Activated naive CD8-positive, alpha-beta T cell treated with anti-CD3 and anti-CD28 coated beads, Interleukin-2, amount 10 ng/mL, durations not matched to agents 7 days and 5 days (primary cell): Measurements from ENCODE around the gene MRPS22. TPM values are rescaled to one million over a fixed set of nuclear protein-coding genes. Genes with fewer than 3 reads are reported as not detected.
"Not testable (repeated sequence)": the region's sequence is repeated elsewhere in the genome, so short reads cannot be mapped to it uniquely, and the experiment has no call there.

Source experiments
- ATAC-seq: fragments of 150-1000 bp; cut with Tn5 transposase; one replicate; pipeline ENCODE4 v1.10.0; 2021; ENCODE audit warnings: low read depth, moderate library complexity
- POLR2A ChIA-PET: fragments of 350-600 bp; sonication (Branson Sonifier 250); formaldehyde crosslinking; loops from one replicate; lab custom pipeline; 2021; ENCODE audit warnings: antibody characterized with exemption; lab: Charles Lee
- DNase-seq: peaks from one replicate; pipeline ENCODE4 v3.0.0; 2021
- H3K27ac Mint-ChIP-seq: one replicate; pipeline ENCODE4 v1.8.0; 2022; ENCODE audit warnings: mild to moderate bottlenecking, mixed read lengths
- H3K27me3 Mint-ChIP-seq: one replicate; pipeline ENCODE4 v1.8.0; 2022; ENCODE audit warnings: mild to moderate bottlenecking, moderate library complexity, mixed read lengths
- H3K36me3 Mint-ChIP-seq: one replicate; pipeline ENCODE4 v1.8.0; 2021; ENCODE audit warnings: mild to moderate bottlenecking, mixed read lengths
- H3K4me1 Mint-ChIP-seq: one replicate; pipeline ENCODE4 v1.8.0; 2021; ENCODE audit warnings: mixed read lengths
- H3K4me3 Mint-ChIP-seq: one replicate; pipeline ENCODE4 v1.8.0; 2022; ENCODE audit warnings: mild to moderate bottlenecking, moderate library complexity, mixed read lengths
- H3K9me3 Mint-ChIP-seq: one replicate; pipeline ENCODE4 v1.8.0; 2021; ENCODE audit warnings: mixed read lengths
- total RNA-seq, 2 experiments: library from RNA; stranded (reverse); gene quantifications; one replicate each; pipeline ENCODE4 v1.2.3, GENCODE V29; 2021

Gene MRPS22
- total RNA-seq, 2 experiments from 2014 or later: 38.2 to 39.3 TPM

DNA sequence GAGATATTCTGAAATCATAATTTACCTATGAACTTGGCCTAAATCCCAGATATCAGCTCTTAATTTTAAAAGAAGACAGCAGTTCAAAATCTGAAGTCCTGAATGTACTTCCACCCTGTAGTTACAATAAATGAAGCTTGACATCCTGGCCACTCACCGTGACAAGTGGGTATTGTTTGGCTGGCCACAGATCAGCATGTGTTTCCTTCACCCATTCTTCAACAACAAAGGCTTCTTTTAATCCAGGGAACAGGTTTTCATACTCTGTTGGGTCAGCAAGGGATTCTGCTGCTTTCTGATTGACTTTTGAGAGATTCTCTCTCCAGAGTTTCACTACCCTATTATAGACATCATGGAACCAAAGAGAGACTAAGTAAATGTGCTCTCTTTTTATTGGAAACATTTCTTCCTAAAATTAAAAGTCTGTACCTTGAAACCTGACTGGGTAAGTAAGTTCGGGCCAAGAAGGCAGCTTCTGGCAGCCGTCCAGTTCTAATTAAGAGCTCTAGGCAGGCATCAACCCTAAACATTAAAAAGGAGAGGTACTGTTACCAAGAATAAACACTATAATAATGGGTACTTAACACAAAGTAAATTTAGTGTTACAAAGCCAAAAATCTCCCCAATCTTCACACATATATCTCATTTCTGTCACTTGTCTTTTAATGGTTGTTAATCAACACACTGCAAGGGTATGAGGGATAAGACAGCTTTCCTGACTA is 15.2 kb downstream of the MRPS22 start:
- Mint-ChIP-seq H3K27me3 (no peaks in the 10 kb centered on the region), H3K9me3 (no peaks in the 10 kb centered on the region), H3K27ac (no peak overlapping the region), H3K36me3 (peaks cover 33% of the 10 kb centered on the region), H3K4me1 (peaks cover 23% of the 10 kb centered on the region), H3K4me3 (no peak overlapping the region)
- DNase-seq (no peak), ATAC-seq (no peak)
- POLR2A ChIA-PET: interaction anchor here (0.7 kb wide), 1 partner anchor 31 kb away, joined by 3 read pairs; the partner anchor contains the start of gene COPB2

DNA sequence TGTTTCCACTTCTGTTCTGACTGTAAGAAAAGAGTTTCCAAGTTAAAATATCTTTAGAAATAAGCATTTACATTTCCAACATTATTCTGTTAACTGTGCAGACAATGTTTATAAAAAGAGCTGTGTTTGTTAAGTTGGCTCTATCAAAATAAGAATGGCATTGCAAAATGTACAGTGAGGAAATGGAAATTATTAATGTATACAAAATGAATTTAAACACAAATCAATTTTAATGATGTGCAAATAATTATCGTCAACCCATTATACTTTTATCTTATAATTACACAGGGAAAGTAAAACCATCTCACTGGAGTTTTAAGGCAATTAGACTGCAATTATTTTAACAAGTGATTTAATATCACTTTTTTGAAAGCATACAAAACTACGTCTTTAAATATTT is 17.5 kb downstream of the MRPS22 start:
- no peak overlapping the region for H3K4me3 Mint-ChIP-seq
- no peak overlapping the region for H3K27ac Mint-ChIP-seq
- POLR2A ChIA-PET: no interaction called here
- H3K9me3 Mint-ChIP-seq: no peaks in the 10 kb centered on the region
- ATAC-seq (no peak), DNase-seq (no peak)
- H3K4me1 Mint-ChIP-seq: peaks cover 13% of the 10 kb centered on the region
- H3K27me3 Mint-ChIP-seq: no peaks in the 10 kb centered on the region
- H3K36me3 Mint-ChIP-seq: peaks cover 34% of the 10 kb centered on the region

DNA sequence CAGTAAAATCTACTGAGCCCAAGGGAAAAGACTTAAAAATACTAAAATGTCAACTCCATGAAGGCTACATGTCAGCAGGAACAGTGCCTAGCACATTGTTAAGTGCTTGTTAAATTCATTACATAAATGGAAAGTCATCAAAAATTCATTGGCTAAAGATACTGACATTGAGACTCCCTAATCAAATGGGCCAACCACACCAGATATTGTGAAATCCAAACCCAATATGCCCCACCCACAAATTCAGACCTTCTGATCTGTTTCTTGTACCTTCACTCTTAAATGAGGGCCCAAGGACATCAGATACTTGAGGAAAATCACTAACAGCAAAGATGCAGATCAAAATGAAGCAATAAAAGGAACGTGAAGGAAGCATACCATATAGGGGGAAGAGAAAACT is 20.7 kb downstream of the MRPS22 start:
- no peaks in the 10 kb centered on the region for H3K9me3 Mint-ChIP-seq
- ATAC-seq (no peak), DNase-seq (no peak)
- no peak overlapping the region for H3K4me3 Mint-ChIP-seq
- H3K27ac Mint-ChIP-seq: no peak overlapping the region
- peaks cover 39% of the 10 kb centered on the region for H3K36me3 Mint-ChIP-seq
- no peaks in the 10 kb centered on the region for H3K27me3 Mint-ChIP-seq
- peaks cover 11% of the 10 kb centered on the region for H3K4me1 Mint-ChIP-seq
- POLR2A ChIA-PET: no interaction called here

DNA sequence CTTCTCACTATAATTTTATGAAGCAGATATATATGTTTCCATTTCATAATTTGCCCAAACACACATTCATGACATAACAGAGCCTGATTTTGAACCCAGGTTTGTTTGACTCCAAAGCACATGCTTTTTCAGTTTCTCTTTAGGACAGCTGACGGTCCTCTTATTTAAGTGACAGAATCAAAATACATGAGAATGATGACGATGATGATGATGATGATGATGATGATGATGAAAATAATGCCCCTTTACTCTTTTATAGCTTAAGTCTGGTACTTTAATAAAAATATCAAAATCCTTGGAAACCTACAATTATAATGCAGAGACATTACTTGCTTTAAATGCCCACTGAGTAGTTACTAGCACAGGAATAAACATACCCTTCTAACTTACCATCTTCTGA is 30.3 kb downstream of the MRPS22 start:
- Mint-ChIP-seq H3K4me3 (no peak overlapping the region), H3K4me1 (no peaks in the 10 kb centered on the region), H3K36me3 (peaks cover 23% of the 10 kb centered on the region), H3K27me3 (no peaks in the 10 kb centered on the region), H3K9me3 (no peaks in the 10 kb centered on the region), H3K27ac (no peak overlapping the region)
- no peak for DNase-seq
- ATAC-seq: no peak
- POLR2A ChIA-PET: no interaction called here

DNA sequence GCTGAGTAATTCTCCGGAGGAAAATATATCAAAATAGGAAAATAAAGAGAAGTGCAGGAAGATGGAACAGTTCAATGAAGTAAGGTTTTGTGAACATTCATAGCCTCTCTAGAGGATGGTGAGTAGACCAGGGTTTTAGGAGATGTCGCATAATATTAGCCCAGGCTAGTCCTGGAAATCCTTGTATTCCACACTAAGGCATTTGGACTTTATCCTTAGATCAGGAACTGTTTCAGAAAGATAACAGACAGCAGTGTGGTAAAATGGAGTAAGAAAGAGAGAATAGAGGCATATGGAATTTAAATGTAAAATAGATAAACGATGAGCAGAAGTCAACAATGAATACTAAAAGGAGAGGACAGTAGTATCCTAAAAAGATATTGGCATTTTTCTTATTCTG is 33.6 kb downstream of the MRPS22 start:
- no peak for ATAC-seq
- Mint-ChIP-seq H3K4me3 (no peak overlapping the region), H3K36me3 (peaks cover 30% of the 10 kb centered on the region), H3K9me3 (no peaks in the 10 kb centered on the region), H3K4me1 (peaks cover 9% of the 10 kb centered on the region), H3K27me3 (no peaks in the 10 kb centered on the region), H3K27ac (no peak overlapping the region)
- no peak for DNase-seq
- POLR2A ChIA-PET: no interaction called here

DNA sequence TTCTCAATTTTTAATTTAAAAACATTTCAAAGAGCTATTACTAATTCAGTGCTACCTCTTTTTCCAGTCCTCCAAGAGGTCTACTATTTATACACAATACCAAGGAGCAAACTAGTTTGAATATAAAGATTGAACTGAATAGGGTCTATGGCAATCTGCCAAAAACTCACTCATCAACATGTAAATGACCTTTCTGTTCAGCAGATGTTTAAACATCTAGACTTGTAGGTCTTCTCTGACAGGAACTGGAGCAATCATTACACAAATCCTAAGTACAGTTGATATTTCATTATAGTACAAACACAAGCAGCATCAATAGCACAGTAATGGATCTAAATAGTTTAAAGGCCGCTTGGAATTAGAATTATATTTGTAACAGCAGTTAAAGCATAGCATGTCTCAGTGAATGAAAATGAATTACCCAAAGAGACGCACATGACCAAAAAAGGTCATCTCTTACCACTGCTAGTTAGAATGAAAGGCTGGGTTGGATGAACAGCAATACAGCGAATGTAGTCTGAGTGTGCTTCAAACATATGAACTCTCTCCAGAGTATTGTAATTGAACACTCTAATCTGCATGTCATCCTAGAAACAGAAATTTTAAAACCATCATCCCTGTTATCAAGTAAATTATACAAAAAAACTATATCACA is 34.9 kb downstream of the MRPS22 start:
- Mint-ChIP-seq H3K27me3 (no peaks in the 10 kb centered on the region), H3K4me1 (peaks cover 13% of the 10 kb centered on the region), H3K4me3 (no peak overlapping the region), H3K9me3 (no peaks in the 10 kb centered on the region), H3K27ac (no peak overlapping the region), H3K36me3 (peaks cover 27% of the 10 kb centered on the region)
- ATAC-seq (no peak), DNase-seq (no peak)
- POLR2A ChIA-PET: no interaction called here

DNA sequence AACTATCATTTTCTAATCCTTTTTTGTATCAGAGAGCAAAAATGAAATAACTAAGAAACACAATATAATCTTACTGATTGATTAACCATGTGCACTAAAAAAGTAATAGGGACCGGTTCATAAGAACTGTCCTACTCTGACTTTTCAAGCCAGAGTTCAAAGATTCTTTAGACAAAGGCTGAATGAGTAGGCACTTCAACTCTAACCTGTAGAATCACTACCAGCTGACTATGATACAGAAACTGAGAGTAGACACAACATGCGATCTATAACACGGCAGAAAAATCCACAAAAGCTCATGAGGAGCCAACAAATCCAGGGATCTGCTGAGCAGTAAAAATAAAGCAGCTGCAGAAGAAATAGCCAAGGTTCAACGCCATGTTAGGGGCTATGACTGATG is 36.8 kb downstream of the MRPS22 start:
- ATAC-seq (no peak), DNase-seq (no peak)
- Mint-ChIP-seq H3K36me3 (peaks cover 26% of the 10 kb centered on the region), H3K4me1 (peaks cover 13% of the 10 kb centered on the region), H3K27ac (no peak overlapping the region), H3K4me3 (no peak overlapping the region), H3K27me3 (no peaks in the 10 kb centered on the region), H3K9me3 (no peaks in the 10 kb centered on the region)
- POLR2A ChIA-PET: no interaction called here

DNA sequence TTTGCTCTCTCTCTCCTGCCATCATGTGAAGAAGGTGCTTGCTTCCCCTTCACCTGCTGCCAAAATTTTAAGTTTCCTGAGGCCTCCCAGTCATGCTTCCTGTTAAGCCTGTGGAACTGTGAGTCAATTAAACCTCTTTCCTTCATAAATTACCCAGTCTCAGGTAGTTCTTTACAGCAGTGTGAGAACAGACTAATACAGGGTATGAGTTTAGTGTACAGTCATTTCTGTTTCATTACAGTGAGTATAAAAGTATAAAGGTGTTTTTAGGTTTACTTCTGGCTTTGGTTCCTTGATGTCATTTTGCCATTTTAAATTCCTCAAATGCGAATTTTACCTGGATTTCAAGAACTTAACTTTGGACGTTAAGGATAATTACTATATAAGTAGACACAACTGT is 38.5 kb downstream of the MRPS22 start:
- H3K27ac Mint-ChIP-seq, H3K9me3 Mint-ChIP-seq, H3K4me3 Mint-ChIP-seq, DNase-seq, H3K27me3 Mint-ChIP-seq, POLR2A ChIA-PET, ATAC-seq: not testable (repeated sequence)
- peaks cover 24% of the 10 kb centered on the region for H3K4me1 Mint-ChIP-seq
- peaks cover 26% of the 10 kb centered on the region for H3K36me3 Mint-ChIP-seq

DNA sequence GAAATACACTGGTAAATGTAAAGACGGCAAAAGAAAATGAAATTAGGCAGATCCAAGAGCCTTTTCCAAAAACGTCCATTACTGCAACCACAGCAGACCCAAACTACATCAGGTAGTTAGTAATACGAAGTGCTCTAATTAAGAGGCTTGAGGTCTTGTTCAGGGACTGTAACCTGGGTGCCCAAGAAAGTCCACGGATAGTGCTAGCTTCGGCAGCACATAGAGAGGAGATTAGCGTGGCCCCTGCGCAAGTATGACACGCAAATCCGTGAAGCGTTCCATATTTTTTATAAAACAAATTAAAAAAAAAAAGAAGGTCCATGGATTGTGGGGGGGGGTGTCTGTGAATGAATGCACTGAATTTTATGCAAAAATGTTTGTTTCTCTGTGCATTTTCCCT is 44.3 kb downstream of the MRPS22 start:
- H3K4me1 Mint-ChIP-seq: peaks cover 30% of the 10 kb centered on the region
- no peak overlapping the region for H3K27ac Mint-ChIP-seq
- DNase-seq: no peak
- H3K27me3 Mint-ChIP-seq: no peaks in the 10 kb centered on the region
- H3K36me3 Mint-ChIP-seq: peaks cover 4% of the 10 kb centered on the region
- POLR2A ChIA-PET: interaction anchor here (0.7 kb wide), 1 partner anchor 24 kb away, joined by 5 read pairs; no protein-coding TSS in a partner anchor
- peak overlapping the region; percentile 90 for H3K4me3 Mint-ChIP-seq
- ATAC-seq: no peak
- H3K9me3 Mint-ChIP-seq: no peaks in the 10 kb centered on the region

DNA sequence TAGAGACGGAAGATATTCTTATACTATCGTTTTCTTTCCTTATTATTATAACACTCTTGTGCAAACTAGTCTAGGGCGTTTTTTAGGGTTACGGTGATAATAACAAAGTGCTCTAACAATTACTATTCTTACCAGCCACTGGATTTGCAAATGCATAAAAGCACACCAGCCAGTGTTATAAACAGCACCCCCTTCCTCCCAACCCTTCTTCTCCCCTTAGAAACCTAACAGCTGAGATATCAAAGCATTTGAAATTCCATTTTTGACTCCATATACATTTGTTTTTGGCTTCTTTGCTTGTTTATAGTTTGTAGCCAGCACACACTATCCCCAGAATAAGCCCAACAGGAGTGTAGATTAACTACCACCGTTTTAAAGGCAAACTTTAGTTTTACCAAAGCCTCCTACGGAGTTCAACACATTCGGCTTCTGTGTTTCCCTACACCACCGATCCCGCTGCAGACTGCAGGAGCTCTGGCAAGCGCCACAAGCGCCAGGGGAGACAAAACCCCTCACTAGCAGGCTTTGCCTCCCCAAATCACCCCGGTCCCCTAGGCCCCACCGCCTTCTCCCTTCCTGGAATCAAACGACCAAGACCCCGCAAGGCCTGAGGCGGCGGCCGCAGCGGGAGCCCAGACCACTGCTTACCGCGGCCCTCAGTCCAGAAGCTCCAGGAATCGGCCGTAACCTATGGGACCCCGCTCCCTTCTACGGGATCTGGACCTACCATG is 45.2 kb downstream of the MRPS22 start:
- no peaks in the 10 kb centered on the region for H3K27me3 Mint-ChIP-seq
- peak overlapping the region; percentile 90 for H3K4me3 Mint-ChIP-seq
- POLR2A ChIA-PET: interaction anchor here (0.6 to 1.7 kb wide), 5 partner anchors 23 to 45 kb away, joined by 3 to 5 read pairs (median 3); partner anchors contain the start of gene MRPS22
- H3K27ac Mint-ChIP-seq: peak overlapping the region; percentile 91
- peaks cover 33% of the 10 kb centered on the region for H3K4me1 Mint-ChIP-seq
- H3K36me3 Mint-ChIP-seq: peaks cover 4% of the 10 kb centered on the region
- H3K9me3 Mint-ChIP-seq: no peaks in the 10 kb centered on the region
- DNase-seq (no peak), ATAC-seq (peak; percentile 38)

DNA sequence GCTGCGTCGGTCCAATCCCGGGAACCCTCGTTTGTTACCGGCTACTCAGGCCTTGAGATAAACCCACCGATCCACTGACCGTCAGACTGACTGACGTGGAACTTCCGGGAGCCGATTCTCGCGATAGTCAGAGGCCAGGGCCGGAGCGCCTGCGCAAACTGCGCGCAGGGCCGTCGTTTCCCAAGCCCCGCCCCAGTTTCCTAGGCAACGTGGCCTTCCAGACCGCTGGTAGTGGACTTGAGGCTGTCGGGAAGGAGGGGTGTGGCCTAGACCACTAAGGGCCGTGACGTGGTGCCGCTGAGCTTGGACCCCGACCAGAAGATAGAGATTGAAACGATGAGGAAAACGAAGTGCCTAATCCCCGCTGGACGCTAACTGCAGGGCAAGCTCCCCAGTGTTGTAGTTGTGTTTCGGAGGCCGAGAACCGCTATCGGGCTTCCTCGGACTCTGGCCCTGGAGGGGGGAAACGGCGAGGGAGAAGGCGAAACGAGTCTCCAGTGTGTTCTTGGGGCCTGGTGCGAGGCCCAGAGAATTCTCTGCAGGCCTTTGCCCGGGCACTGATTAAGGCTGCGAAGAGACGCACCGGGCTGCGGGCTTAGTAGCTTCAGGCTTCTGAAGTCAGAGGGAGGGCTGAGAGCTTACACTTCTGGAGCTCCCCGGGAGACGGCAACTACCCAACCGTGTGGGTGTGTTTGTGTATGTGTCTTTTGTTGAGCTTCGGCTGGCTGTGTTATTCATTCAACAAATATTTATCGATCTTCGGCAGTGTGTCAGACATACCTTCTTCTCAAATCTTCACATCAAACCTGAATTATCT is 45.9 kb downstream of the MRPS22 start, which contains the start of gene COPB2:
Gene COPB2 (minus strand): TSS at position 96 of the 817 bp plus-strand sequence. CDS start 97 bp downstream, outside the sequence.
- POLR2A ChIA-PET: interaction anchor here (0.6 to 1.7 kb wide), 4 partner anchors 24 to 45 kb away, joined by 3 to 5 read pairs (median 3); partner anchors contain the start of gene MRPS22
- peak within 1 kb of the TSS; percentile 91 for H3K27ac Mint-ChIP-seq
- peaks cover 35% of the 10 kb centered on the region for H3K4me1 Mint-ChIP-seq

DNA sequence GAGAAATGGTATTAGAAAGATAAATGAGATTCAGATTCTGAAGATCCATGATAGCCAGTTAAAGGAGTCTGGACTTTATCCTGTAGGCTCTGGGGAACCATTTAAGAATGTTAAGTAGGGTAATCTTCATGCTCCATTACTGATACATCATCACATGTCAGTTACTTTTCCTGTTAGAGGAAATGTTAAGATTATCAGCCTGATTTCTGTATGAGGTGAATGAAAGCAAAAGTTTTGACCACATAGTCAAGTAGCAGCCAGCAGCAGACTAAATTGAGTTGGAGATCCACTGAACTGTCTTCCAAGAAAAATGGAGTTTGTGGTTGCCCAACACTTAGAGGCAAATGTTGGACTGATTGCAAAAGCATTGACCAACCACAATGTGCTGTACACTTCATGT is 50.3 kb downstream of the MRPS22 start:
- DNase-seq: no peak
- Mint-ChIP-seq H3K9me3 (no peaks in the 10 kb centered on the region), H3K36me3 (no peaks in the 10 kb centered on the region), H3K4me1 (peaks cover 12% of the 10 kb centered on the region), H3K27ac (no peak overlapping the region), H3K27me3 (no peaks in the 10 kb centered on the region), H3K4me3 (no peak overlapping the region)
- ATAC-seq: no peak
- POLR2A ChIA-PET: no interaction called here

More for the DNA sequence above, 45.9 kb downstream of the MRPS22 start, which contains the start of gene COPB2:
- Mint-ChIP-seq H3K9me3 (no peaks in the 10 kb centered on the region), H3K36me3 (peaks cover 4% of the 10 kb centered on the region), H3K27me3 (no peaks in the 10 kb centered on the region), H3K4me3 (peak within 1 kb of the TSS; percentile 90)
- ATAC-seq (peak; percentile 89), DNase-seq (peak; percentile 97)
